Measurements from ENCODE around the gene MAST2.

The MAST2 gene

GRCh38 chr1:45995298-45995697 lies 191.9 kb downstream of the MAST2 start:
- TF ChIP-seq CTCF (IDR thresholded peaks at IDR 0.05; ENCODE audit: low read length, missing control alignments): no peak
- DNase-seq (ENCODE audit: low read depth): no peak
- no peak overlapping the region for H3K4me3 ChIP-seq (replicated peaks; ENCODE audit: low read depth, low read length)

GRCh38 chr1:45998020-45998617 lies 194.7 kb downstream of the MAST2 start:
- TF ChIP-seq CTCF (IDR thresholded peaks at IDR 0.05; ENCODE audit: low read length, missing control alignments): no peak
- no peak overlapping the region for H3K4me3 ChIP-seq (replicated peaks; ENCODE audit: low read depth, low read length)
- no peak for DNase-seq (ENCODE audit: low read depth)

GRCh38 chr1:45999507-45999906 lies 196.1 kb downstream of the MAST2 start:
- TF ChIP-seq CTCF (IDR thresholded peaks at IDR 0.05; ENCODE audit: low read length, missing control alignments): no peak
- no peak for DNase-seq (ENCODE audit: low read depth)
- H3K4me3 ChIP-seq (replicated peaks; ENCODE audit: low read depth, low read length): no peak overlapping the region

GRCh38 chr1:46001081-46001785 lies 197.8 kb downstream of the MAST2 start:
- TF ChIP-seq CTCF (IDR thresholded peaks at IDR 0.05; ENCODE audit: low read length, missing control alignments): no peak
- no peak overlapping the region for H3K4me3 ChIP-seq (replicated peaks; ENCODE audit: low read depth, low read length)
- no peak for DNase-seq (ENCODE audit: low read depth)

DNA sequence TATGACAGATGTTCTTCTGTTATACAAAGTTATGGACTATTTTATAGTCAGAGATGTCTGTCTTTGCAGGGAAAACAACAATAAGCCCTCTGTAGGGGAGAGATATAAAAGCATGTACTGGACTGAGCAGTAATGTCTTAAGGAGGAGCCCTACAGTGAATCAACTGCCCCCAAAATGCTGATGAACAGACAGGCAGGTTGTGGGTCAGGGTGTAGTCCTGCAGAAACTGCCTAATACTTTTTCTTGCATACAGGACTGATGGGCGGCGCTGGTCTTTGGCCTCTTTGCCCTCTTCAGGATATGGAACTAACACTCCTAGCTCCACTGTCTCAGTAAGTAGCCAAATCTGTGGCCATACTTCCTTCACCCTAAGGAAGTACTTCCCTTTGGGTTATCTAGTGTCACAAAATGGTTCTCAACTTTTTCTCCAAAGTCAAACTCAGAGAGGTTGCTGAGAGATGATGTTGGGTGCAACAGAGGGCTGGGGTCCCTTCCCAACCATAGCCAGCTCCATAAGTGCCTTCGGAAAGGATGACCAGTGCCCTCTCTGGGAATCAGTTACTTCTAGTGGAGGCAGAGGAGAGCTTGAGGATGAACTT lies 199.2 kb downstream of the MAST2 start:
- no peak for DNase-seq (ENCODE audit: low read depth)
- TF ChIP-seq CTCF (IDR thresholded peaks at IDR 0.05; ENCODE audit: low read length, missing control alignments): no peak
- no peak overlapping the region for H3K4me3 ChIP-seq (replicated peaks; ENCODE audit: low read depth, low read length)

GRCh38 chr1:46003315-46003714 lies 199.9 kb downstream of the MAST2 start:
- DNase-seq (ENCODE audit: low read depth): no peak
- no peak for TF ChIP-seq CTCF (IDR thresholded peaks at IDR 0.05; ENCODE audit: low read length, missing control alignments)
- no peak overlapping the region for H3K4me3 ChIP-seq (replicated peaks; ENCODE audit: low read depth, low read length)
